ENCODE data around the gene CCDC142.

DNA sequence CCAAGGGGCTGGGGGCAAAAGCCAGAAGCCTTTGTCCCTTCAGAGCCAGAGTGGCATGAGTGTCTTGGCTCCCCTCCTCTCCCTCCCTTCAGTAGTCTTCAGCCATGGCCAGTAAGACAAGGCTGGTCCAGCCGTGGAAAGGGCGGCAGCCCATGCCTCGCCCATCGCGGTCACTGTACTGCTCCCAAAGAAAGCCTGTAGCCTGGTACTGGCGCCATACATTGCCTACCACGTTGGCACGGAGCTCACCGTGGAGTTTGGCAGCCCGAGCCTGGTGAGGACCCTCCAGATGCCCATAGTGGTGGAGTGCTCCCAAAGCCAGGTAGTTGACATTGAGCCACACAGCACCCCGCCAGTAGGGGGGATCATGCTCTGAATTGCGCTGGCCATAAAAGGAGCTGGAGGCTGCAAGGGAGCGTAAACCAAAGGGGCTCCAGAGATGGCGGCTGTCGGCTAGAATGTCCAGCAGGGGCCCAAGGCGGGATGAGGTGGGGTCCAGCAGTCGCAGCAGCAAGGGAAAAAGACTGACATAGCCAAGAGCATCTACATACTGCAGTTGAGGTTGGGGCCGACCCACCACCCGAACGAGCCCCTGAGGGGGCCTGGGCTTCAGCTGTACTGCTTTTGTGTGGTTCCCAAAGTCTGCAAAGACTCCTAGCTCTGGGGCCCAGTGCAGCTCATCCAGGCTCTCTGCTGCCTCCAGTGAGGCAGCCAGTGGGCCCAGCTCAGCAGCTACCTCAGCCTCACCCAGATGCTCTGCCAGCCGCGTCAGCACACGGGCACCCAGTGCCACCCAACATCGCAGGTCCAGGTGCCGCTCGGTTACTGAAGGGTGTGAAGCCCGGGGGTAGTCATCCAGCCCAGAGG lies 21.4 kb downstream of the CCDC142 start:
- TF ChIP-seq, protein P1, sequence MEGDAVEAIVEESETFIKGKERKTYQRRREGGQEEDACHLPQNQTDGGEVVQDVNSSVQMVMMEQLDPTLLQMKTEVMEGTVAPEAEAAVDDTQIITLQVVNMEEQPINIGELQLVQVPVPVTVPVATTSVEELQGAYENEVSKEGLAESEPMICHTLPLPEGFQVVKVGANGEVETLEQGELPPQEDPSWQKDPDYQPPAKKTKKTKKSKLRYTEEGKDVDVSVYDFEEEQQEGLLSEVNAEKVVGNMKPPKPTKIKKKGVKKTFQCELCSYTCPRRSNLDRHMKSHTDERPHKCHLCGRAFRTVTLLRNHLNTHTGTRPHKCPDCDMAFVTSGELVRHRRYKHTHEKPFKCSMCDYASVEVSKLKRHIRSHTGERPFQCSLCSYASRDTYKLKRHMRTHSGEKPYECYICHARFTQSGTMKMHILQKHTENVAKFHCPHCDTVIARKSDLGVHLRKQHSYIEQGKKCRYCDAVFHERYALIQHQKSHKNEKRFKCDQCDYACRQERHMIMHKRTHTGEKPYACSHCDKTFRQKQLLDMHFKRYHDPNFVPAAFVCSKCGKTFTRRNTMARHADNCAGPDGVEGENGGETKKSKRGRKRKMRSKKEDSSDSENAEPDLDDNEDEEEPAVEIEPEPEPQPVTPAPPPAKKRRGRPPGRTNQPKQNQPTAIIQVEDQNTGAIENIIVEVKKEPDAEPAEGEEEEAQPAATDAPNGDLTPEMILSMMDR (IDR thresholded peaks at IDR 0.05), result no peak
- TF ChIP-seq POLR2A (IDR thresholded peaks at IDR 0.05), result no peak

Measured in testis (tissue), 2 donors.